ENCODE results near the gene TRRAP.

The TRRAP gene

GRCh38 chr7:98964596-98964995 is 86.3 kb downstream of the TRRAP start:
- H3K4me3 ChIP-seq (ENCODE audit: control insufficient read depth in 1 of 7, extremely low read depth in 1 of 7, insufficient read depth in 4 of 7, low read depth in 2 of 7, low read length in 6 of 7), result no peak overlapping the region
- CTCF ChIA-PET, result no interaction called here
- WGBS (ENCODE audit: insufficient coverage), result 94% methylated on average over 10 of the region's 10 CpGs
- no peaks in the 10 kb centered on the region for H3K27me3 ChIP-seq (replicated peaks in 2 of 5; ENCODE audit: control insufficient read depth in 4 of 5, insufficient read depth in 5 of 5, low read length in 4 of 5)
- H3K9me3 ChIP-seq (ENCODE audit: control extremely low read depth in 1 of 5, control insufficient read depth in 4 of 5, insufficient read depth in 2 of 5, low read depth in 1 of 5, low read length in 4 of 5), result no peaks in the 10 kb centered on the region
- DNase-seq, result no peak
- POLR2A ChIA-PET, result no interaction called here
- H3K27ac ChIP-seq (ENCODE audit: insufficient read depth in 1 of 2, low read depth in 1 of 2, low read length in 2 of 2, poor library complexity in 1 of 2, severe bottlenecking in 2 of 2), result no peak overlapping the region
- H3K36me3 ChIP-seq (ENCODE audit: control insufficient read depth in 4 of 4, insufficient read depth in 4 of 4, low read length in 3 of 4), result peaks cover 29 to 92% (median 72%) of the 10 kb centered on the region in 4 experiments
- no peaks in the 10 kb centered on the region for H3K4me1 ChIP-seq (ENCODE audit: control extremely low read depth in 1 of 4, control insufficient read depth in 4 of 4, insufficient read depth in 4 of 4, low read length in 3 of 4)

GRCh38 chr7:98968621-98969020 is 90.3 kb downstream of the TRRAP start:
- Histone ChIP-seq H3K4me1 (ENCODE audit: control extremely low read depth in 1 of 4, control insufficient read depth in 4 of 4, insufficient read depth in 4 of 4, low read length in 3 of 4) (no peaks in the 10 kb centered on the region), H3K9me3 (ENCODE audit: control extremely low read depth in 1 of 5, control insufficient read depth in 4 of 5, insufficient read depth in 2 of 5, low read depth in 1 of 5, low read length in 4 of 5) (no peaks in the 10 kb centered on the region), H3K4me3 (ENCODE audit: control insufficient read depth in 1 of 7, extremely low read depth in 1 of 7, insufficient read depth in 4 of 7, low read depth in 2 of 7, low read length in 6 of 7) (no peak overlapping the region), H3K27ac (ENCODE audit: insufficient read depth in 1 of 2, low read depth in 1 of 2, low read length in 2 of 2, poor library complexity in 1 of 2, severe bottlenecking in 2 of 2) (no peak overlapping the region), H3K27me3 (replicated peaks in 2 of 5; ENCODE audit: control insufficient read depth in 4 of 5, insufficient read depth in 5 of 5, low read length in 4 of 5) (no peaks in the 10 kb centered on the region), H3K36me3 (ENCODE audit: control insufficient read depth in 4 of 4, insufficient read depth in 4 of 4, low read length in 3 of 4) (peaks cover 30 to 93% (median 77%) of the 10 kb centered on the region in 4 experiments)
- POLR2A ChIA-PET, result no interaction called here
- whole genome bisulfite sequencing (ENCODE audit: insufficient coverage), result 97% methylated on average over 14 of the region's 14 CpGs
- CTCF ChIA-PET, result no interaction called here
- DNase-seq, result no peak

GRCh38 chr7:98969386-98969785 is 91.1 kb downstream of the TRRAP start:
- DNase-seq, result no peak
- H3K27ac ChIP-seq (ENCODE audit: insufficient read depth in 1 of 2, low read depth in 1 of 2, low read length in 2 of 2, poor library complexity in 1 of 2, severe bottlenecking in 2 of 2), result no peak overlapping the region
- H3K36me3 ChIP-seq (ENCODE audit: control insufficient read depth in 4 of 4, insufficient read depth in 4 of 4, low read length in 3 of 4), result peaks cover 31 to 94% (median 81%) of the 10 kb centered on the region in 4 experiments
- no peaks in the 10 kb centered on the region for H3K9me3 ChIP-seq (ENCODE audit: control extremely low read depth in 1 of 5, control insufficient read depth in 4 of 5, insufficient read depth in 2 of 5, low read depth in 1 of 5, low read length in 4 of 5)
- H3K4me1 ChIP-seq (ENCODE audit: control extremely low read depth in 1 of 4, control insufficient read depth in 4 of 4, insufficient read depth in 4 of 4, low read length in 3 of 4), result no peaks in the 10 kb centered on the region
- ChIA-PET POLR2A (no interaction called here), CTCF (interaction anchor here (1.2 kb wide), 1 partner anchor 91 kb away, joined by 3 read pairs; the partner anchor contains the start of gene TRRAP)
- no peak overlapping the region for H3K4me3 ChIP-seq (ENCODE audit: control insufficient read depth in 1 of 7, extremely low read depth in 1 of 7, insufficient read depth in 4 of 7, low read depth in 2 of 7, low read length in 6 of 7)
- no peaks in the 10 kb centered on the region for H3K27me3 ChIP-seq (replicated peaks in 2 of 5; ENCODE audit: control insufficient read depth in 4 of 5, insufficient read depth in 5 of 5, low read length in 4 of 5)
- WGBS (ENCODE audit: insufficient coverage), result 90% methylated on average over 9 of the region's 11 CpGs

GRCh38 chr7:98970016-98970615 is 91.8 kb downstream of the TRRAP start:
- WGBS (ENCODE audit: insufficient coverage), result 98% methylated on average over 23 of the region's 24 CpGs
- POLR2A ChIA-PET, result no interaction called here

GRCh38 chr7:98970805-98971204 is 92.5 kb downstream of the TRRAP start:
- Histone ChIP-seq H3K4me3 (ENCODE audit: control insufficient read depth in 1 of 7, extremely low read depth in 1 of 7, insufficient read depth in 4 of 7, low read depth in 2 of 7, low read length in 6 of 7) (no peak overlapping the region), H3K9me3 (ENCODE audit: control extremely low read depth in 1 of 5, control insufficient read depth in 4 of 5, insufficient read depth in 2 of 5, low read depth in 1 of 5, low read length in 4 of 5) (no peaks in the 10 kb centered on the region), H3K27ac (ENCODE audit: insufficient read depth in 1 of 2, low read depth in 1 of 2, low read length in 2 of 2, poor library complexity in 1 of 2, severe bottlenecking in 2 of 2) (no peak overlapping the region), H3K36me3 (ENCODE audit: control insufficient read depth in 4 of 4, insufficient read depth in 4 of 4, low read length in 3 of 4) (peaks cover 25 to 94% (median 79%) of the 10 kb centered on the region in 4 experiments), H3K27me3 (replicated peaks in 2 of 5; ENCODE audit: control insufficient read depth in 4 of 5, insufficient read depth in 5 of 5, low read length in 4 of 5) (no peaks in the 10 kb centered on the region), H3K4me1 (ENCODE audit: control extremely low read depth in 1 of 4, control insufficient read depth in 4 of 4, insufficient read depth in 4 of 4, low read length in 3 of 4) (no peaks in the 10 kb centered on the region)
- no peak for DNase-seq
- ChIA-PET CTCF (no interaction called here), POLR2A (no interaction called here)
- 94% methylated on average over 12 of the region's 12 CpGs for WGBS (ENCODE audit: insufficient coverage)

More at GRCh38 chr7:98970016-98970615, 91.8 kb downstream of the TRRAP start:
- peaks cover 29 to 94% (median 80%) of the 10 kb centered on the region in 4 experiments for H3K36me3 ChIP-seq (ENCODE audit: control insufficient read depth in 4 of 4, insufficient read depth in 4 of 4, low read length in 3 of 4)
- H3K27me3 ChIP-seq (replicated peaks in 2 of 5; ENCODE audit: control insufficient read depth in 4 of 5, insufficient read depth in 5 of 5, low read length in 4 of 5), result no peaks in the 10 kb centered on the region
- CTCF ChIA-PET, result interaction anchor here (1.2 kb wide), 1 partner anchor 92 kb away, joined by 3 read pairs; the partner anchor contains the start of gene TRRAP
- H3K27ac ChIP-seq (ENCODE audit: insufficient read depth in 1 of 2, low read depth in 1 of 2, low read length in 2 of 2, poor library complexity in 1 of 2, severe bottlenecking in 2 of 2), result no peak overlapping the region
- no peaks in the 10 kb centered on the region for H3K4me1 ChIP-seq (ENCODE audit: control extremely low read depth in 1 of 4, control insufficient read depth in 4 of 4, insufficient read depth in 4 of 4, low read length in 3 of 4)
- DNase-seq, result no peak
- H3K4me3 ChIP-seq (ENCODE audit: control insufficient read depth in 1 of 7, extremely low read depth in 1 of 7, insufficient read depth in 4 of 7, low read depth in 2 of 7, low read length in 6 of 7), result no peak overlapping the region
- H3K9me3 ChIP-seq (ENCODE audit: control extremely low read depth in 1 of 5, control insufficient read depth in 4 of 5, insufficient read depth in 2 of 5, low read depth in 1 of 5, low read length in 4 of 5), result no peaks in the 10 kb centered on the region

GRCh38 chr7:98974205-98974604 is 95.9 kb downstream of the TRRAP start:
- DNase-seq, result no peak
- ChIA-PET CTCF (no interaction called here), POLR2A (no interaction called here)
- Histone ChIP-seq H3K36me3 (ENCODE audit: control insufficient read depth in 4 of 4, insufficient read depth in 4 of 4, low read length in 3 of 4) (peaks cover 31 to 99% (median 82%) of the 10 kb centered on the region in 4 experiments), H3K4me1 (ENCODE audit: control extremely low read depth in 1 of 4, control insufficient read depth in 4 of 4, insufficient read depth in 4 of 4, low read length in 3 of 4) (no peaks in the 10 kb centered on the region), H3K27ac (ENCODE audit: insufficient read depth in 1 of 2, low read depth in 1 of 2, low read length in 2 of 2, poor library complexity in 1 of 2, severe bottlenecking in 2 of 2) (no peak overlapping the region), H3K9me3 (ENCODE audit: control extremely low read depth in 1 of 5, control insufficient read depth in 4 of 5, insufficient read depth in 2 of 5, low read depth in 1 of 5, low read length in 4 of 5) (no peaks in the 10 kb centered on the region), H3K4me3 (ENCODE audit: control insufficient read depth in 1 of 7, extremely low read depth in 1 of 7, insufficient read depth in 4 of 7, low read depth in 2 of 7, low read length in 6 of 7) (no peak overlapping the region), H3K27me3 (replicated peaks in 2 of 5; ENCODE audit: control insufficient read depth in 4 of 5, insufficient read depth in 5 of 5, low read length in 4 of 5) (no peaks in the 10 kb centered on the region)
- 97% methylated on average over 4 of the region's 4 CpGs for WGBS (ENCODE audit: insufficient coverage)

GRCh38 chr7:98974906-98975816 is 96.8 kb downstream of the TRRAP start:
- no peaks in the 10 kb centered on the region for H3K9me3 ChIP-seq (ENCODE audit: control extremely low read depth in 1 of 5, control insufficient read depth in 4 of 5, insufficient read depth in 2 of 5, low read depth in 1 of 5, low read length in 4 of 5)
- WGBS (ENCODE audit: insufficient coverage), result 97% methylated on average over 15 of the region's 17 CpGs
- no peak for DNase-seq
- H3K36me3 ChIP-seq (ENCODE audit: control insufficient read depth in 4 of 4, insufficient read depth in 4 of 4, low read length in 3 of 4), result peaks cover 33 to 99% (median 79%) of the 10 kb centered on the region in 4 experiments
- H3K27me3 ChIP-seq (replicated peaks in 2 of 5; ENCODE audit: control insufficient read depth in 4 of 5, insufficient read depth in 5 of 5, low read length in 4 of 5), result no peaks in the 10 kb centered on the region
- H3K27ac ChIP-seq (ENCODE audit: insufficient read depth in 1 of 2, low read depth in 1 of 2, low read length in 2 of 2, poor library complexity in 1 of 2, severe bottlenecking in 2 of 2), result no peak overlapping the region
- H3K4me1 ChIP-seq (ENCODE audit: control extremely low read depth in 1 of 4, control insufficient read depth in 4 of 4, insufficient read depth in 4 of 4, low read length in 3 of 4), result no peaks in the 10 kb centered on the region
- H3K4me3 ChIP-seq (ENCODE audit: control insufficient read depth in 1 of 7, extremely low read depth in 1 of 7, insufficient read depth in 4 of 7, low read depth in 2 of 7, low read length in 6 of 7), result no peak overlapping the region
- ChIA-PET POLR2A (no interaction called here), CTCF (no interaction called here)
